H1 (cell line): ENCODE measurements around the gene LPP.

ENCODE experiments used
- CHD1 ChIP-seq: IDR thresholded peaks from 2 replicates; pipeline ENCODE4 v1.6.1; 2012; ENCODE audit warnings: low read depth, low read length, improper control_type of control experiment
- EGR1 ChIP-seq: IDR thresholded peaks from 2 replicates; pipeline ENCODE4 v1.6.1; 2011; ENCODE audit warnings: low read depth, low read length, borderline replicate concordance
- EP300 ChIP-seq, 2 experiments: IDR thresholded peaks; 1 replicate in 1 of 2; 2 replicates in 1 of 2; pipeline ENCODE4 v1.6.1; 2011 to 2012; ENCODE audit warnings: low read depth in 2 of 2, low read length in 2 of 2, mild to moderate bottlenecking in 2 of 2, borderline replicate concordance in 1 of 2, inconsistent platforms in 1 of 2, moderate library complexity in 1 of 2
- POLR2A ChIP-seq, 2 experiments: IDR thresholded peaks; 1 replicate in 1 of 2; 2 replicates in 1 of 2; pipeline ENCODE4 v1.6.1; 2011; ENCODE audit warnings: low read depth in 2 of 2, low read length in 2 of 2, mild to moderate bottlenecking in 2 of 2; ENCODE audit errors: control extremely low read depth in 1 of 2
- SP2 ChIP-seq: IDR thresholded peaks from 2 replicates; pipeline ENCODE4 v1.6.1; 2012; ENCODE audit warnings: mild to moderate bottlenecking, low read length, inconsistent platforms
- TAF1 ChIP-seq: IDR thresholded peaks from 2 replicates; pipeline ENCODE4 v1.6.1; 2011; ENCODE audit warnings: mild to moderate bottlenecking, low read depth, low read length
- TCF12 ChIP-seq: IDR thresholded peaks from 2 replicates; pipeline ENCODE4 v1.6.1; 2011; ENCODE audit warnings: low read depth, mild to moderate bottlenecking, low read length
- TF ChIP-seq, protein P1 (sequence below), 3 experiments: IDR thresholded peaks; 1 replicate in 2 of 3; 2 replicates in 1 of 3; pipeline versions ENCODE4 v1.5.1 to v1.6.1; 2011; ENCODE audit warnings: low read length in 3 of 3, mild to moderate bottlenecking in 3 of 3, inconsistent platforms in 2 of 3, low read depth in 1 of 3, moderate library complexity in 1 of 3; ENCODE audit not compliant: insufficient read depth in 1 of 3; ENCODE audit errors: control extremely low read depth in 1 of 3
- TF ChIP-seq, protein P2 (sequence below): IDR thresholded peaks from 2 replicates; pipeline ENCODE4 v1.6.1; 2011; ENCODE audit warnings: low read length, improper control_type of control experiment
- TF ChIP-seq, protein P3 (sequence below): IDR thresholded peaks from 2 replicates; pipeline ENCODE4 v1.6.1; 2012; ENCODE audit warnings: inconsistent platforms
- TF ChIP-seq, protein P4 (sequence below): IDR thresholded peaks from 2 replicates; pipeline ENCODE4 v1.6.1; 2011; ENCODE audit warnings: low read depth, mild to moderate bottlenecking, low read length; ENCODE audit not compliant: insufficient read depth

DNA sequence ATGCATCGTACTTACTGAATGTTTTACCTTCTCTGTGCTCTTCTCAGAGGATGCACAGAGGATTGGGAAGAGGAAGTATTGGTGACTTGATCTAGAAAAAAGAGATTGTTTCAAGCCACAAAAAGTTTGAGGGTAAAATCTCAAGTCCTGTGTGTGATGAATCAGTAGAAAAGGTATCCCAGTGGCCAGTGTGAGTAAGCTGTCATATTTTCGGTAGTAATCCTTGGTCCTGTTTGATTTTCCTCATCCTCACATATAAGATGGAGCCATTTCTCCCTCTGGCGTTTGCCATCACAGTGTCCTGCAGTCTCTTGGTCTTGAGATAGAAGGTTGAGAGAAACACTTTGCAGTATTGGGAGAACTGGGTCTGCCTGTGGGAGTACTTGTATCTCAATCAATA, 166.8 kb downstream of the LPP start:
- TF ChIP-seq, protein P1, sequence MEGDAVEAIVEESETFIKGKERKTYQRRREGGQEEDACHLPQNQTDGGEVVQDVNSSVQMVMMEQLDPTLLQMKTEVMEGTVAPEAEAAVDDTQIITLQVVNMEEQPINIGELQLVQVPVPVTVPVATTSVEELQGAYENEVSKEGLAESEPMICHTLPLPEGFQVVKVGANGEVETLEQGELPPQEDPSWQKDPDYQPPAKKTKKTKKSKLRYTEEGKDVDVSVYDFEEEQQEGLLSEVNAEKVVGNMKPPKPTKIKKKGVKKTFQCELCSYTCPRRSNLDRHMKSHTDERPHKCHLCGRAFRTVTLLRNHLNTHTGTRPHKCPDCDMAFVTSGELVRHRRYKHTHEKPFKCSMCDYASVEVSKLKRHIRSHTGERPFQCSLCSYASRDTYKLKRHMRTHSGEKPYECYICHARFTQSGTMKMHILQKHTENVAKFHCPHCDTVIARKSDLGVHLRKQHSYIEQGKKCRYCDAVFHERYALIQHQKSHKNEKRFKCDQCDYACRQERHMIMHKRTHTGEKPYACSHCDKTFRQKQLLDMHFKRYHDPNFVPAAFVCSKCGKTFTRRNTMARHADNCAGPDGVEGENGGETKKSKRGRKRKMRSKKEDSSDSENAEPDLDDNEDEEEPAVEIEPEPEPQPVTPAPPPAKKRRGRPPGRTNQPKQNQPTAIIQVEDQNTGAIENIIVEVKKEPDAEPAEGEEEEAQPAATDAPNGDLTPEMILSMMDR (IDR thresholded peaks at IDR 0.05; ENCODE audit: control extremely low read depth in 1 of 3, insufficient read depth in 1 of 3, low read depth in 1 of 3, low read length in 3 of 3): no peak
- TF ChIP-seq, protein P2, sequence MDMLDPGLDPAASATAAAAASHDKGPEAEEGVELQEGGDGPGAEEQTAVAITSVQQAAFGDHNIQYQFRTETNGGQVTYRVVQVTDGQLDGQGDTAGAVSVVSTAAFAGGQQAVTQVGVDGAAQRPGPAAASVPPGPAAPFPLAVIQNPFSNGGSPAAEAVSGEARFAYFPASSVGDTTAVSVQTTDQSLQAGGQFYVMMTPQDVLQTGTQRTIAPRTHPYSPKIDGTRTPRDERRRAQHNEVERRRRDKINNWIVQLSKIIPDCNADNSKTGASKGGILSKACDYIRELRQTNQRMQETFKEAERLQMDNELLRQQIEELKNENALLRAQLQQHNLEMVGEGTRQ: no peak
- TF ChIP-seq POLR2A (IDR thresholded peaks at IDR 0.05; ENCODE audit: control extremely low read depth in 1 of 2, low read depth in 2 of 2, low read length in 2 of 2) (no peak), EP300 (IDR thresholded peaks at IDR 0.05; ENCODE audit: borderline replicate concordance in 1 of 2, low read depth in 2 of 2, low read length in 2 of 2) (no peak), SP2 (no peak), TAF1 (no peak), CHD1 (no peak), EGR1 (no peak), TCF12 (no peak)
- TF ChIP-seq, protein P3, sequence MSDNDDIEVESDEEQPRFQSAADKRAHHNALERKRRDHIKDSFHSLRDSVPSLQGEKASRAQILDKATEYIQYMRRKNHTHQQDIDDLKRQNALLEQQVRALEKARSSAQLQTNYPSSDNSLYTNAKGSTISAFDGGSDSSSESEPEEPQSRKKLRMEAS: no peak
- TF ChIP-seq, protein P4, sequence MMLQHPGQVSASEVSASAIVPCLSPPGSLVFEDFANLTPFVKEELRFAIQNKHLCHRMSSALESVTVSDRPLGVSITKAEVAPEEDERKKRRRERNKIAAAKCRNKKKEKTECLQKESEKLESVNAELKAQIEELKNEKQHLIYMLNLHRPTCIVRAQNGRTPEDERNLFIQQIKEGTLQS: no peak
